C4-2B (cell line): Measurements from ENCODE around the gene HIF3A.

ENCODE experiments used
- ZFX ChIP-seq: fragments of 450-650 bp; IDR thresholded peaks from 2 replicates; pipeline ENCODE4 v1.6.1; 2017
- TF ChIP-seq, protein P1 (sequence below): fragments of 450-650 bp; conservative IDR thresholded peaks from 2 replicates; pipeline ENCODE4 v1.5.1; 2017; ENCODE audit warnings: mild to moderate bottlenecking

DNA sequence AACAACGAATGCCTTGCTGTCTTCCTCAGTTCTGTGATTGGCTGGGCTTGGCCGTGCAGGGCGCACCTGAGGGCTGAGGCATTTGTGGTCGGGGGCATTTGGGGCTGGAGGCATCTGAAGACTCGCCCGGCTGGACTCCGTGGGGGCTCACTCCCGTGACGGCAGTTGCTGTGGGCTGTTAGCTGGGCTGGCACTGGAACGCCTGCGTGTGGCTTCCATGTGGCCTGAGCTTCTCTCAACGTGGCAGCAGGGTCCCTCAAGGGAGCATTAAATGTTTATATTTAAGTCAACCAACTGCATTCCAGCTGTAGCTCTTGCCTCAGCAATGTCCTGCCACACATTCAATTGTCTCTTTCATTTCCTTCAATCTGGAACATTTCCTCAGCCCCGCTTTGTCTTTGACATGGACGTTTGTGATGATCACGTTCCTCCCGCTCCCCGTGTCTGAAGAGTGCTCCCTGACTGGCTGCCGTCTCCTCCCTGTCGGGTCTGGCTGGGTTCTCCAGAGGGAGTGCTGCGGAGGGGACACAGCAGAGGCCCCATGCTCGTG, 95.5 kb downstream of the HIF3A start:
- TF ChIP-seq, protein P1, sequence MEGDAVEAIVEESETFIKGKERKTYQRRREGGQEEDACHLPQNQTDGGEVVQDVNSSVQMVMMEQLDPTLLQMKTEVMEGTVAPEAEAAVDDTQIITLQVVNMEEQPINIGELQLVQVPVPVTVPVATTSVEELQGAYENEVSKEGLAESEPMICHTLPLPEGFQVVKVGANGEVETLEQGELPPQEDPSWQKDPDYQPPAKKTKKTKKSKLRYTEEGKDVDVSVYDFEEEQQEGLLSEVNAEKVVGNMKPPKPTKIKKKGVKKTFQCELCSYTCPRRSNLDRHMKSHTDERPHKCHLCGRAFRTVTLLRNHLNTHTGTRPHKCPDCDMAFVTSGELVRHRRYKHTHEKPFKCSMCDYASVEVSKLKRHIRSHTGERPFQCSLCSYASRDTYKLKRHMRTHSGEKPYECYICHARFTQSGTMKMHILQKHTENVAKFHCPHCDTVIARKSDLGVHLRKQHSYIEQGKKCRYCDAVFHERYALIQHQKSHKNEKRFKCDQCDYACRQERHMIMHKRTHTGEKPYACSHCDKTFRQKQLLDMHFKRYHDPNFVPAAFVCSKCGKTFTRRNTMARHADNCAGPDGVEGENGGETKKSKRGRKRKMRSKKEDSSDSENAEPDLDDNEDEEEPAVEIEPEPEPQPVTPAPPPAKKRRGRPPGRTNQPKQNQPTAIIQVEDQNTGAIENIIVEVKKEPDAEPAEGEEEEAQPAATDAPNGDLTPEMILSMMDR, result no peak
- TF ChIP-seq ZFX, result no peak
